B cell (primary cell): ENCODE results near the gene MORC4. TPM values are rescaled to one million over a fixed set of nuclear protein-coding genes. Genes with fewer than 3 reads are reported as not detected.

Experiments
- ATAC-seq: fragments of 200-7000 bp; cut with Tn5 transposase; one replicate; pipeline ENCODE4 v1.10.0; 2021; ENCODE audit warnings: low read depth, mild to moderate bottlenecking, moderate number of reproducible peaks, moderate library complexity
- CTCF ChIA-PET: fragments of 350-600 bp; sonication (Branson Sonifier 250); formaldehyde crosslinking; loops from one replicate; lab custom pipeline; 2021; ENCODE audit warnings: antibody characterized with exemption, inconsistent platforms; lab: Charles Lee
- POLR2A ChIA-PET: fragments of 350-600 bp; sonication (Branson Sonifier 250); formaldehyde crosslinking; loops from one replicate; lab custom pipeline; 2021; ENCODE audit warnings: antibody characterized with exemption; lab: Charles Lee
- DNase-seq: peaks from one replicate; pipeline ENCODE4 v3.0.0; 2013
- H2AFZ ChIP-seq: 2 replicates; pipeline ENCODE4 v1.6.1; 2012; ENCODE audit warnings: mild to moderate bottlenecking, low read depth, low read length; ENCODE audit not compliant: insufficient read depth, poor library complexity, severe bottlenecking
- H3K27ac ChIP-seq, 2 donors: 1 replicate in 1 of 2; 2 replicates in 1 of 2; pipeline ENCODE4 v1.5.1; 2012 to 2013; ENCODE audit warnings: low read length in 2 of 2, mild to moderate bottlenecking in 2 of 2, moderate library complexity in 1 of 2
- H3K27me3 ChIP-seq, 4 experiments: fragments of 200-600 bp in 1 of 4; sonication (generic) in 1 of 4; replicated peaks in 1 of 4; 1 replicate in 2 of 4; 2 replicates in 2 of 4; pipeline versions ENCODE4 v1.6.1 to v1.7.0; 2013 to 2016; ENCODE audit warnings: low read length in 3 of 4, mild to moderate bottlenecking in 2 of 4, mixed read lengths in 1 of 4, moderate library complexity in 1 of 4; ENCODE audit not compliant: insufficient read depth in 4 of 4, control insufficient read depth in 3 of 4; ENCODE audit errors: control extremely low read depth in 1 of 4
- H3K36me3 ChIP-seq, 2 experiments: replicated peaks in 1 of 2; 1 replicate in 1 of 2; 2 replicates in 1 of 2; pipeline versions ENCODE4 v1.6.1 to v1.7.1; 2013; ENCODE audit warnings: low read length in 1 of 2; ENCODE audit not compliant: insufficient read depth in 2 of 2, control insufficient read depth in 1 of 2; ENCODE audit errors: control extremely low read depth in 1 of 2, extremely low read depth in 1 of 2
- H3K4me1 ChIP-seq, 2 donors: fragments of 200-600 bp in 1 of 2; sonication (generic) in 1 of 2; 1 replicate in 1 of 2; 2 replicates in 1 of 2; pipeline versions ENCODE4 v1.5.1 to v1.6.1; 2013 to 2017; ENCODE audit warnings: low read length in 2 of 2; ENCODE audit not compliant: control insufficient read depth in 2 of 2, insufficient read depth in 2 of 2
- H3K4me2 ChIP-seq: replicated peaks from 2 replicates; pipeline ENCODE3; 2012; ENCODE audit warnings: mild to moderate bottlenecking, low read depth, low read length; ENCODE audit not compliant: poor library complexity, severe bottlenecking
- H3K4me3 ChIP-seq, 5 experiments: fragments of 200-600 bp in 1 of 5; sonication (generic) in 1 of 5; 1 replicate in 3 of 5; 2 replicates in 2 of 5; pipeline versions ENCODE4 v1.5.1 to v1.7.0; 2011 to 2016; ENCODE audit warnings: low read length in 4 of 5, mild to moderate bottlenecking in 4 of 5, low read depth in 2 of 5, control low read depth in 1 of 5, moderate library complexity in 1 of 5; ENCODE audit not compliant: insufficient read depth in 1 of 5; ENCODE audit errors: control extremely low read depth in 1 of 5, extremely low read depth in 1 of 5
- H3K79me2 ChIP-seq: fragments of 200-600 bp; sonication (generic); one replicate; pipeline ENCODE4 v1.6.0; 2016; ENCODE audit warnings: low read length; ENCODE audit not compliant: control insufficient read depth, insufficient read depth
- H3K9ac ChIP-seq: fragments of 200-600 bp; sonication (generic); 2 replicates; pipeline ENCODE4 v1.6.1; 2017; ENCODE audit warnings: mild to moderate bottlenecking, low read length, moderate library complexity
- H3K9me3 ChIP-seq, 3 donors: one replicate each; pipeline versions ENCODE4 v1.6.1 to v1.7.1; 2013; ENCODE audit warnings: low read length in 2 of 3; ENCODE audit not compliant: control insufficient read depth in 2 of 3, insufficient read depth in 1 of 3; ENCODE audit errors: control extremely low read depth in 1 of 3
- H4K20me1 ChIP-seq: 2 replicates; pipeline ENCODE4 v1.6.0; 2012; ENCODE audit warnings: mild to moderate bottlenecking, low read length; ENCODE audit not compliant: insufficient read depth, control insufficient read depth, poor library complexity, severe bottlenecking
- H3K27ac Mint-ChIP-seq: one replicate; pipeline ENCODE4 v1.8.0; 2021; ENCODE audit warnings: mixed read lengths
- H3K27me3 Mint-ChIP-seq: one replicate; pipeline ENCODE4 v1.8.0; 2021; ENCODE audit warnings: mixed read lengths
- H3K4me1 Mint-ChIP-seq: one replicate; pipeline ENCODE4 v1.8.0; 2021; ENCODE audit warnings: mixed read lengths
- H3K4me3 Mint-ChIP-seq: one replicate; pipeline ENCODE4 v1.8.0; 2021; ENCODE audit warnings: mixed read lengths
- H3K9me3 Mint-ChIP-seq: one replicate; pipeline ENCODE4 v1.8.0; 2022; ENCODE audit warnings: mixed read lengths; ENCODE audit not compliant: insufficient read depth
- EZH2 ChIP-seq: IDR thresholded peaks from 2 replicates; pipeline ENCODE4 v1.6.1; 2012; ENCODE audit warnings: borderline replicate concordance, low read depth, mild to moderate bottlenecking, moderate library complexity, low read length; ENCODE audit not compliant: insufficient read depth, poor library complexity, severe bottlenecking
- WGBS: methylation state at CpG from one replicate; pipeline ENCODE4 v1.1.5; 2013; ENCODE audit warnings: missing lambda C conversion rate; ENCODE audit not compliant: insufficient coverage; 5-methylcytosine and 5-hydroxymethylcytosine counted together
- intact Hi-C: fragments of 100-400 bp; cut with micrococcal nuclease; formaldehyde crosslinking; loops from one replicate; pipeline ENCODE4 v1.10.0; 2022
- polyA plus RNA-seq: library from polyadenylated mRNA; depleted of rRNA; stranded (reverse); fragments of >200 nt; gene quantifications from 2 replicates; pipeline ENCODE4 v1.2.3, GENCODE V29; 2012
- total RNA-seq, 2 donors: library from RNA; stranded (reverse); fragments of 120-200 nt in 1 of 2; gene quantifications; 1 replicate in 1 of 2; 2 replicates in 1 of 2; pipeline versions ENCODE4 v1.2.3 to v1.2.4, GENCODE V29; 2013 to 2022
- TF ChIP-seq, protein P1 (sequence below): fragments of 200-600 bp; IDR thresholded peaks from one replicate; pipeline ENCODE4 v1.8.0; 2022; ENCODE audit warnings: antibody characterized with exemption, mild to moderate bottlenecking

MORC4 gene
- total and polyA plus RNA-seq, 2 donors (not counting 1 experiment from before 2014, with no cell fraction given): 1.1 to 6.3 TPM

DNA sequence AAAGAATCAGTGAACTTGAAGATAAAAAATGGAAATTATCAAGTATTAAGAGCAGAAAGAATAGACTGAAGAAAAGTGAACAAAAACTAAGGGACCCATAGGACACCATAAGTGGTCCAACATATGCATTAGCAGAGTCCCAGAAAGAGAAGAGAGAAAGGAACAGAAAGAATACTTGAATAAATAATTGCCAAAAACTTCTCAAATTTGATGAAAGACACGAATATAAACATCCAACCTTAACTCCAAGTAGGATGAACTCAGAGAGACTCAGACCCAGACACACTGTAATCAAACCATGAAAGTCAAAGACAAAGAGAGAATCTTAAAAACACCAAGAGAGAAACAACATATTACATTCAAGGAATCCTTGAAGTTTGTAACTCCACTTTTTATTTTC is 35.7 kb downstream of the MORC4 start:
- Histone ChIP-seq H4K20me1 (no peaks in the 10 kb centered on the region), H3K36me3 (no peaks in the 10 kb centered on the region), H3K27me3 (no peaks in the 10 kb centered on the region), H2AFZ (no peak overlapping the region), H3K4me1 (no peaks in the 10 kb centered on the region), H3K27ac (no peak overlapping the region), H3K4me2 (no peak overlapping the region), H3K79me2 (no peaks in the 10 kb centered on the region), H3K4me3 (no peak overlapping the region), H3K9ac (no peak overlapping the region), H3K9me3 (no peaks in the 10 kb centered on the region)
- ATAC-seq (no peak), DNase-seq (no peak)
- H3K27me3 Mint-ChIP-seq: no peaks in the 10 kb centered on the region
- TF ChIP-seq, protein P1, sequence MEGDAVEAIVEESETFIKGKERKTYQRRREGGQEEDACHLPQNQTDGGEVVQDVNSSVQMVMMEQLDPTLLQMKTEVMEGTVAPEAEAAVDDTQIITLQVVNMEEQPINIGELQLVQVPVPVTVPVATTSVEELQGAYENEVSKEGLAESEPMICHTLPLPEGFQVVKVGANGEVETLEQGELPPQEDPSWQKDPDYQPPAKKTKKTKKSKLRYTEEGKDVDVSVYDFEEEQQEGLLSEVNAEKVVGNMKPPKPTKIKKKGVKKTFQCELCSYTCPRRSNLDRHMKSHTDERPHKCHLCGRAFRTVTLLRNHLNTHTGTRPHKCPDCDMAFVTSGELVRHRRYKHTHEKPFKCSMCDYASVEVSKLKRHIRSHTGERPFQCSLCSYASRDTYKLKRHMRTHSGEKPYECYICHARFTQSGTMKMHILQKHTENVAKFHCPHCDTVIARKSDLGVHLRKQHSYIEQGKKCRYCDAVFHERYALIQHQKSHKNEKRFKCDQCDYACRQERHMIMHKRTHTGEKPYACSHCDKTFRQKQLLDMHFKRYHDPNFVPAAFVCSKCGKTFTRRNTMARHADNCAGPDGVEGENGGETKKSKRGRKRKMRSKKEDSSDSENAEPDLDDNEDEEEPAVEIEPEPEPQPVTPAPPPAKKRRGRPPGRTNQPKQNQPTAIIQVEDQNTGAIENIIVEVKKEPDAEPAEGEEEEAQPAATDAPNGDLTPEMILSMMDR: no peak
- TF ChIP-seq EZH2: no peak
- no peak overlapping the region for H3K27ac Mint-ChIP-seq
- H3K9me3 Mint-ChIP-seq: peaks cover 2% of the 10 kb centered on the region
- WGBS: no CpG with 5 or more reads among the region's 1 CpG
- no peaks in the 10 kb centered on the region for H3K4me1 Mint-ChIP-seq
- intact Hi-C loops: no loop called here
- ChIA-PET CTCF (no interaction called here), POLR2A (no interaction called here)
- no peak overlapping the region for H3K4me3 Mint-ChIP-seq

DNA sequence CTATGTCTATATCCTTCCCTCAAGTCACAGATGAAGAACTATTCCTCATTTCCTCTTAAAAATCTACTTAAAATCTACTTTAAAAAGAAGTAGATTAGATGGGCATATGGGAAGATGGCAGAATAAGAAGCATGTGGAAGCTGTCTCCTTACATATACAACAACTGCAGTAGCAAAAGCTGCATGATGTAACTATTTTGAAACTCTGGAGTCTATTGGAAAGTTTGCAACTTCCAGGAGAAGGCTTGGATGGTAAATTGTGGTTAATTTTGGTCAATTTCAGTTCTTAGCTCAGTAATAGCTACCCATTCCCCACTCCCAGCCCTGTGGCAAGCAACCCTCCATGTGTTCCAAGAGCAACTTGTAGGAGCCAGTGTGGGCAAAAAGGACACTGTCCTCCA is 36.9 kb downstream of the MORC4 start:
- Mint-ChIP-seq H3K9me3 (peaks cover 2% of the 10 kb centered on the region), H3K27ac (no peak overlapping the region), H3K4me1 (no peaks in the 10 kb centered on the region), H3K4me3 (no peak overlapping the region), H3K27me3 (no peaks in the 10 kb centered on the region)
- Histone ChIP-seq H3K36me3 (no peaks in the 10 kb centered on the region), H3K27ac (no peak overlapping the region), H2AFZ (no peak overlapping the region), H3K27me3 (no peaks in the 10 kb centered on the region), H3K9ac (no peak overlapping the region), H3K9me3 (no peaks in the 10 kb centered on the region), H4K20me1 (no peaks in the 10 kb centered on the region), H3K4me2 (no peak overlapping the region), H3K4me1 (no peaks in the 10 kb centered on the region), H3K79me2 (no peaks in the 10 kb centered on the region), H3K4me3 (no peak overlapping the region)
- no peak for ATAC-seq
- TF ChIP-seq, protein P1: no peak
- no peak for TF ChIP-seq EZH2
- ChIA-PET POLR2A (no interaction called here), CTCF (no interaction called here)
- intact Hi-C loops: no loop called here
- DNase-seq: no peak
